ENCODE data around the gene KAZN. TPM values are rescaled to one million over a fixed set of nuclear protein-coding genes. Genes with fewer than 3 reads are reported as not detected.
"Not testable (repeated sequence)": the region's sequence is repeated elsewhere in the genome, so short reads cannot be mapped to it uniquely, and the experiment has no call there.

KAZN gene
- not detected for total RNA-seq

DNA sequence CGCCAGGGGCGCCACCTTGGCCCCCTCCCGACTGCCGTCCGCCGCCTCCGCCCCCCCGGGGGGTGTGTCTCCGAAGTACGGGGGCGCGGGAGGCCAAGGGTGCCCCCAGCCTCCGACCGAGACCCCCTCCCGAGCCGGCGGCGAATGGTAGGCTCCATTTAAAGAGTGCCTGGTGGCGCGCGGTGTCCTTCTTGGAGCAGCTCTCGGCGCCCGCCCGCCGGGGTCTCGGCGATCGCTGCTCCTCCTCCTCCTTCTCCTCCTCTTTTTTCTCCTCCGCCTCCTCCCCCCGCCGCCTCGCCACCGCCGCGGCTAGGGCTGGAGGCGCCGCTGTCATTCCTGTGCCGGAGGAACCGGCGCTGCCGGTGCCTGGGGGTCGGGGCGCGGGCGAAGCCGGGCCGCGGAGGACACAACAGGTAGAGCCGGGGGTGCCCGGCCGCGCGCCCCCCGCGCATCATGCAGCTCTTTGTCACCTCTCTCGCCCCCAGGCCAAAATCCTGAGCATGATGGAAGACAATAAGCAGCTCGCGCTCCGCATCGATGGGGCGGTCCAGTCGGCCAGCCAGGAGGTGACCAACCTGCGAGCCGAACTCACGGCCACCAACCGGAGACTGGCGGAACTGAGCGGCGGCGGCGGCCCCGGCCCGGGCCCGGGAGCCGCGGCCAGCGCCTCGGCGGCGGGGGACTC lies at the start of gene KAZN:
Gene KAZN (plus strand): TSS at position 188 of the 685 bp plus-strand sequence.
- no peak for DNase-seq

GRCh38 chr1:14549897-14550620 lies 48.4 kb upstream of the KAZN start:
- DNase-seq: no peak

GRCh38 chr1:14551386-14551785 lies 47.1 kb upstream of the KAZN start:
- DNase-seq: no peak

DNA sequence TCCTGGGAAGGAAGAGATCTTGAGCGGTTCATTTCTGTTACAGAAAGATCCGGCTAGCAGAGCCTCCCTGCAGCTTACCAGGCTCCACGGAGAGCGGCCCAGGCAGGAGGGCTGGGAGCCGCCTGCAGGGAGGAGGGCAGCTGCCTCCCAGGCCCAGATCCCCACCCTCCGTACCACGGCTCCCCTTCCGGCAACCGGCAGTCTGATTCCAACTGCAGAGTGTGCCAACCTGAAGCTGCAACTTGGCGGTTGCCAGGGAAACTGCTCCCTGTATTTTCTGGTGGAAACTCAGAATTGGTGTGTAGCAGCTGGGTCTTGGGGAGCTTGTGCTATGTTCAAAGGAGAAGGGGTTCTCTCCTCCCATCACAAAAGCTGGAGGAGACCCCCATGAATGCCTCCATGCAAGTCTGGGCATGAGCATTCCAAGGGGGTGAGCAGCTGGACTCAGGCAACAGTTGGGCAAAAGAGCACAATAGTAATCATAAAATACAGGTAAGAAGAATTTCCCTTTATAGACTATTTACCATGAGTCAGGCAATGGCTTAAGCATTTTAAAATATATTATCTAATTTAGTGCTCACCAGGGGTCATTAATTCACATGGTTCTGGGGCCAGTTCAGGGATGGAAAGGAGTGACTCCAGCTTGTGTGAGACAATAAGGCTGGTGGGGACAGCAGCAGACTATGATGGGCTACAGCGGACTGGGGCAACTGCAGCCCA lies 46.1 kb upstream of the KAZN start:
- DNase-seq: no peak

DNA sequence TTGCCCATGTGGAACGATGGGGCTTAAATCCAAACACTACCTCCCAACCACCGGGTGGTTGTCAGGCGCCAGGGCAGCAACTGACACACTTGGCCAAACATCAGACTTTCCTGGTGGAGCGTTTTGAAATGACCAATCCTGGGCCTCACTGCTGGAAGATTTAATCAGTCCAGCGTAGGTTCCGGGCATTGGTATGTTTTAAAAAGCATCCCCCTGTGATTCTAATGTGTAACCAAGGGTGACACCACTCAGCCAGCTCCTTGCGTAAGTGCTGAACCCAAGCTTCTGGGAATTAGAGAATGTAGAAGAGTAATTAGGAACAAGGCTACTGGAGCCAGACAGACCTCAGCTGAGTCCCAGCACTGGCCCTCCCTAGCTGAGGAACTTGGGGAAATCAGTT lies 44.8 kb upstream of the KAZN start:
- DNase-seq: no peak

- no peak for DNase-seq
Observed at GRCh38 chr1:14555091-14555490, 43.4 kb upstream of the KAZN start.

GRCh38 chr1:14561014-14561693 lies 37.3 kb upstream of the KAZN start:
- DNase-seq: no peak

DNA sequence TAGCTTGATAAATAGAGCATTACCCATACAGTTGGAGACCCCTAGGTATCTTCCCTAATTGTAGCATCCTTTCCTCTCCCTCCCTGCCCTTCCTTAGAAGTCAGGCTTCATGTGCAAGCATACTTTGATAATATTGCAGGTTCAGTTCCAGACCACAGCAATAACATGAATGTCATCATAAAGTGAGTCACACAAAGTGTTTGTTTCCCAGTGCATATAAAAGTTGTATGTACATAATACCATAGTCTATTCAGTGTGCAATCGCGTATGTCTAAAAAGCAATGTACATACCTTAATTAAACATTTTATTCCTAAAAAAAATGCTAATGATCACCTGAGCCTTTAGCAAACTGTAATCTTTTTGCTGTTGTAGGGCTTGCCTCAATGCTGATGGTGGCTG lies 33.4 kb upstream of the KAZN start:
- DNase-seq: no peak

DNA sequence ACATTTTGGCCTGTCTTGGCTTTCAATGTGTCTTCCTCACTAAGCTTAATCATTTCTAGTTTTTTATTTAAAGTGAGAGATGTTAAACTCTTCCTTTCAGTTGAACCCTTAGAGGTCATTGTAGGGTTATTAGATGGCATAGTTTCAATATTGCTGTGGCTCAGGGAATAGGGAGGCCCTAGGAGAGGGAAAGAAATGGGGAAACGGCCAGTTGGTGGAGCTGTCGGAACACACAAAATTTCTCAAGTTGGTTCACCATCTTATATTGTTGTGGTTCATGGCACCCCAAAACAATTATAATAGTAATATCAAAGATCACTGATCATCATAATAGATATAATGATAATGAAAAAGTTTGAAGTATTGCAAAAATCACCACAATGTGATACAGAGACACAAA lies 31.4 kb upstream of the KAZN start:
- no peak for DNase-seq

- no peak for DNase-seq
Observed at GRCh38 chr1:14567903-14568302, 30.6 kb upstream of the KAZN start.

DNA sequence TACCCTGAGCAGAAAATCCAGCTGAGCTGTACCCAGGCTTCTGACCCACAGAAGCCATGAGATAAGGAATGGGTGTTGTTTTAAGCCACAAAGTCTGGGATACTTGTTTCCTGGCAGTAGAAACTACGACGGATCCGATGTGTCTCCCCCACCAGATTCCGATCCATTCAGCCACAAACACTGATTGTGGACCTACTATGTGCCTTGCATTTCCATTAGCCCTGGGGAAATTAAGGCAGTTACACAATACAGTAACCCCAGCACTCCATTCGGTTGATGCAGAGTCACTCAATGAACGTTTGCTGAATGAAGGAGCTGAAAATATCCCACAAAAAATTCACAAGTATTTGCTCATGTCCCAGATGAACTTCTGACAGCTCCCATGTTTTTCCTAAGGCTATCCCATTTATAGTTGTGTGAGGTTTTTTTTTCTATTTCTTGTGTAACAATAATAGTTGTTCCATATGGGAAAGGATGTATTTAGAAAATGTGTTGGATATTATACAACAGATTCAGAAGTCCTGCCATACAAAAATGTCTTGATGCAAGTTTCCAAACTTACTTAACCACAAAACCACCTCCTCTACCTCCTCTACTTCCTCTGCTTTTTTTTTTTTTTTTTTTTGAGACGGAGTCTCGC lies 29.6 kb upstream of the KAZN start:
- no peak for DNase-seq

DNA sequence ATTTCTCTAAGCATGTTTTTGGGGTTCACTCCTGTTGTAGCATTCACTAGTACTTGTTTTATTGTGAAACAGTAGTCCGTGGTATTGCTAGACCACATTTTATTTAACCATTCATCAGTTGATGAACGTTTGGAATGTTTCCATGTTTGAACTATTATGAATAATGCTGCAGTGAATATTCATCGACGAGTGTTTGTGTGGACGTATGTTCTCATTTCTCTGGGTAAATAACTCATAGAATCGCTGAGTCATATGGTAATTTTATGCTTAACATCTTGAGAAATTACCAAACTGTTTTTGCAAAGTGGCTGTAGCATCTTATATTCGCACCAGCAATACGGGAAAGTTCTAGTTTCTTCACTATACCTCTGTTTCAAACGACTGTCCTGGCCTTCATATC lies 28.0 kb upstream of the KAZN start:
- DNase-seq: no peak

GRCh38 chr1:14571810-14572767 lies 26.4 kb upstream of the KAZN start:
- DNase-seq: no peak

- DNase-seq: no peak
Observed at GRCh38 chr1:14572861-14573260, 25.6 kb upstream of the KAZN start.

DNA sequence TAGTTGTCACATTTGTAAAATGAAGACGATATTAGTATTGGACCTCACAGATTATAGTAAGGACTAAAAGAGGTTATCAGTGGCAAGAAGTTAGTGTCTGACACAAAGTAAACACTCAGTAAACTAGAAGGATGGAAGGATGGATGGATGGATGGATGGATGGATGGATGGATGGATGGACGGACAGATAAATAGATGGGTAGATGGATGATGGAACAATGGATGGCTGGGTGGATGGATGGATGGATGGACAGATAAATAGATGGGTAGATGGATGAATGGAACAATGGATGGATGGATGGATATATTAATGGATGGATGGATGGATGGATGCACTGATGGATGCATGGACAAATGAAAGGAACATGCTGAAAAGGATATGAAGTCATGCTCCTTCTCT lies 22.3 kb upstream of the KAZN start:
- no peak for DNase-seq

- DNase-seq: no peak
Observed at GRCh38 chr1:14577261-14577660, 21.2 kb upstream of the KAZN start.

DNA sequence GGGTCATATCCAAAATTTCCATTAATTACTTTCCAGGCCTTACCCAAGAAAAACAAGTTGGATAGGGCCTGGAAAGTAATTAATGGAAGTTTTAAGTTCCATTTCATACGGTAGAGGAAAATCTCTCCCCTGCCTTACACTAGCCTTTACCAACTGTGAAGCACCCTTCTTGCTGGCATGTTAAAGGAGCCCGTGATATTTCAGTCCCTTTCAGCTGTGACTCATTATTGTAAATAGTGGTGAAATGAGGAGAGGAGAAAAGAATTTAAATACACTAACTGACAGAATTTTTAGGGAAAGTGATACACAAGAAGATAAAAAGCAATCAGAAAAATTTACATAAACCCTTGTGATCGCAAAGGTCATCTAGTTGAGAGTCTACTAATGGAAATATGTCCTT lies 20.3 kb upstream of the KAZN start:
- no peak for DNase-seq

DNA sequence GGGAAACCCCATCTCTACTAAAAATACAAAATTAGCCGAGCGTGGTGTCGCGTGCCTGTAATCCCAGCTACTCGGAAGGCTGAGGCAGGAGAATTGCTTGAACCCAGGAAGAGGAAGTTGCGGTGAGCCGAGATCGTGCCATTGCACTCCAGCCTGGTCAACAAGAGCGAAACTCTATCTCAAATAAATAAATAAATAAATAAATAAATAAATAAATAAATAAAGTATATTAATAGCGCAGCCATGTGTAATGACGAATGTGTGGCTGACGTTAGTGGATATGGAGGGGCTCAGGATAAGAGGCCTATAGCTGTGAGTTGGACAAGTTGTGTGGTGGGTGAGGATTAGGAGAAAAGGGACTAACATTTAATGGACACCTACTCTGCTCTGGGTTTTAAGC lies 18.2 kb upstream of the KAZN start:
- not testable (repeated sequence) for DNase-seq

GRCh38 chr1:14580986-14581385 lies 17.5 kb upstream of the KAZN start:
- DNase-seq: no peak

GRCh38 chr1:14583788-14584187 lies 14.7 kb upstream of the KAZN start:
- DNase-seq: no peak

DNA sequence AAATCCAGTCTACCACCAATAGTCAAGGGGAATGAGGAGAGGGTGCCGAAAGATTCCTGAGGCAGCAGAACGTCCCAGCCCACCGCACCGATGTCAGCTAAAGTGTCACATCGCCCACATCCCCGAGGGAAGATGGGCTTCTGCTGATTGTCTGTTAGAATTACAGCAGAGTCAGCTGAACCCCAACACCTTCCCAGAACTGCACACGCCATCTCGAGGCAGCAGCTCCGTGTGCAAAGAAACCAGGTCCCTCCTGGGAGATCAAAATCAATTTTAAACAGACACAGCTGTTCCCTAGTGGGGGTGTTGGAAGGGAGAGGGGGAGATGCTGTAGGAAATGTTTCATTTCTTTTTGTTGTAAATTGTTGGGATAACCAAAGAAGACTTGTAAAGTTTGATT lies 12.8 kb upstream of the KAZN start:
- no peak for DNase-seq

All from effector CD4-positive, alpha-beta T cell (primary cell).